GDM1 (cell line): ENCODE results near the gene UBR3.
"Not testable (repeated sequence)": the region's sequence is repeated elsewhere in the genome, so short reads cannot be mapped to it uniquely, and the experiment has no call there.

ENCODE experiments used
- DNase-seq: peaks from one replicate; lab custom pipeline; 2025; lab: John Stamatoyannopoulos, UW

The UBR3 gene

DNA sequence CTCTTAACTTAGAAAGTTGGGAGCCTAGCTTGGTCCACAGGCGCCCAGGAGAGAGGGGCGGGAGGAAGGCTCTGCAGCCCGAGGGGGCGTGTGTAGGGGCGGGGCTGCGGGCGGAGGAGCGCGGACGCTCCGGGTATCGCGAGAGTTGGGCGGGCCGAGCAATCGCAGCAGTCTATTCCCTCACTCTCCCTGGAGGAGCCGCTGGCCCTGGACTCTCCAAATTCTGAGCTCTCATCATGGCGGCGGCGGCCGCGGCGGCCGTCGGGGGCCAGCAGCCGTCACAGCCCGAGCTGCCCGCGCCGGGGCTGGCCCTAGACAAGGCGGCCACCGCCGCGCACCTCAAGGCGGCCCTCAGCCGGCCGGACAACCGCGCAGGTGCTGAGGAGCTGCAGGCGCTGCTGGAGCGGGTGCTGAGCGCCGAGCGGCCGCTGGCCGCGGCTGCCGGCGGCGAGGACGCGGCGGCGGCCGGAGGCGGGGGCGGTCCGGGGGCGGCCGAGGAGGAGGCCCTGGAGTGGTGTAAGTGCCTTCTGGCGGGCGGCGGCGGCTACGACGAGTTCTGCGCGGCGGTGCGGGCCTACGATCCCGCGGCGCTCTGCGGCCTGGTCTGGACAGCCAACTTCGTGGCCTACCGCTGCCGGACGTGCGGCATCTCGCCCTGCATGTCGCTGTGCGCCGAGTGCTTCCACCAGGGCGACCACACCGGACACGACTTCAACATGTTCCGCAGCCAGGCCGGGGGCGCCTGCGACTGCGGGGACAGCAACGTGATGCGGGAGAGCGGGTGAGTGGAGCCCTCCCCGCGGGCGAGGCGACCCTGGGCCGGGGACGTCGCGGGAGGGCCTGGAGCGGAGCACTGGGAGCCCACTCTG, at the start of gene UBR3:
TSS of gene UBR3 (plus strand) at position 183 of the 869 bp plus-strand sequence. CDS start at position 237, 54 bp downstream.
- peak; percentile 84 for DNase-seq

DNA sequence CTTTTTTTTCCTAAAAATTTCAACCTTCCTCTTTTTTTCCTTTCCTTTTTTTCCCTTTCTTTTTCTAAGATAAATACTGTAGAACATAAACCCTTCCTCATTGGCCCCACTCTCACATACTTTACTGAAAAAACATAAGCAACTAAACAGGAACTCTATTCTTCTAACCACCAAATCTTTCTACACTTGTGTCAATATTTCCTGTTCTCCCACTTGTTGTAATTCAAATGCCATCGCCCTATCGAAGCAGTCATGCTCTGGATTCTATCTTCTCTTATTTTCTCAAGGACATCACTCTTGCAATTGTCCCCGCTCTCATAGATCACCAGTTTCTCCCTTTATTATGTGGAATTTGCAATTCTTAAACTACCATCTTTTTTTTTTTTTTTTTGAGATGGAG, 48.8 kb upstream of the UBR3 start:
- DNase-seq, result no peak

GRCh38 chr2:169781249-169782013, 45.8 kb upstream of the UBR3 start:
- DNase-seq, result no peak

DNA sequence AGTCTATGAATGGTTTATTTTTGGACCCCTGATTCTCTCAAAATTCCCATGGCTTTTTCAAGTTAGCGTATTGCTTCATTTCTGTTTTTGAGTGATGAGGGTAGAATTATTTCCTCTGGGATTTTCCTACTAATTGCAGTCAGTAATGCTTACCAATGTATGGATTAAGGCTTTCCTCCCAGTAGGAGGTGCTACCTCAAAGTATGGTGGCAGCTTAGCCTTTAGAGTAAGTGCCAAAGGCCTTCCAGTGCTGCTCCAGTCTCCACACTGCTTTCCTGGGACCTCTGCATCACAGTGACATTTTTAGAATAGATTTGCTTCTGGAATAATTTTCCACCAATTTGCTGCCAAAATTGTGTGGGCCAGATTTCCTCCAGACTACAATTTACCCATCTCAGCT, 44.7 kb upstream of the UBR3 start:
- no peak for DNase-seq

GRCh38 chr2:169790581-169790980, 36.7 kb upstream of the UBR3 start:
- no peak for DNase-seq

DNA sequence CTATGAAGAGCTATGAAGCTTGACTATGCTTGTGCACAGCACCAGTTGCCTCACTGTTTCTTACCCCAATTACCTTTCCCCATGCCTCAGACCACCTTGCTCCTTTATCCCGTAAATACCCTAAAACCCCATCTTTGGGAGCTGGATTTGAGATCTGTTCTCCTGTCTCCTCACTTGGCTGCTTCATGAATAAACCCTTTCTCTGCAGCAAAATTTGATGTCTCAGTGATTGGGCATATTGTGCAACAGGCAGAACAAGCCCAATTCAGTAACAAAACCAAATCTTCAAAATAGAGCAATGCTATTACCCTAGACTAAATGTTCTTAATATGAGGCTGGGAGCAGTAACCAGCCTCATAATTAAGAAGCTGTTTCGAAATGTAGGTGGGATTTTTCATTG, 32.1 kb upstream of the UBR3 start:
- DNase-seq, result no peak

DNA sequence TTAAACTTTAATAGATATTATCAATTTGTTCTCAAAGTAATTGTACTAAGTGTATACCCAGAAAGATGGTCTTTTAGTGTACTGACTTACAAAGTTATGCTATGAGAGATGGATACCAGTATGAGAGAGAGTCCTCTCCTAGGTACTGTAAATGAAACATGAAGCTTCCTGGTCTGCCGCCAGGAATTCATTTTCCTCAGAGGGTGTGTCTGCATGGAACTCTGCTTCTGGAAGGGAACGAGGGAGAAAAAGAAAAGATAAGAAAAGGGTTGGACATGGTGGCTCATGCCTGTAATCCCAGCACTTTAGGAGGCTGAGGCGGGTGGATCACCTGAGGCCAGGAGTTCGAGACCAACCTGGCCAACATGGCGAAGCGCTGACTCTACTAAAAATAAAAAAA, 30.8 kb upstream of the UBR3 start:
- no peak for DNase-seq

GRCh38 chr2:169797601-169798000, 29.7 kb upstream of the UBR3 start:
- no peak for DNase-seq

GRCh38 chr2:169798397-169798717, 28.9 kb upstream of the UBR3 start:
- no peak for DNase-seq

- DNase-seq, result peak; percentile 86
Measured at GRCh38 chr2:169798718-169799592, 28.3 kb upstream of the UBR3 start, which contains the start of gene SSB. SSB (plus strand) TSS chr2:169798871; CDS start chr2:169800961, 2,090 bp downstream.

DNA sequence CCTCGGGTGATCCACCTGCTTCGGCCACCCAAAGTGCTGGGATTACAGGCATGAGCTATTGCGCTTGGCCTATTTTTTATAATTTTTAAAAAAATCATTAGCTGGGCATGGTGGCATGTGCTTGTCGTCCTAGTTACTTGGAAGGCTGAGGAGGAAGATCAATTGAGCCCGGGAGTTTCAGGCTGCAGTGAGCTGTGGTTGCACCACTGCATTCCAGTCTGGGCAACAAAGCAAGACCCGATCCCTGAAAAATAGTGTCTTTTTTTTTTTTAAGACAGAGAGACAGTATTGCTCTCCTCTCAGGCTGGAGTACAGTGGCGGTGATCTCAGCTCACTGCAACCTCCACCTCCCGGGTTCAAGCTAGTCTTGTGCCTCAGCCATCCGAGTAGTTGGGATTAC, 23.8 kb upstream of the UBR3 start:
- DNase-seq, result no peak

GRCh38 chr2:169806586-169806985, 20.7 kb upstream of the UBR3 start:
- no peak for DNase-seq

DNA sequence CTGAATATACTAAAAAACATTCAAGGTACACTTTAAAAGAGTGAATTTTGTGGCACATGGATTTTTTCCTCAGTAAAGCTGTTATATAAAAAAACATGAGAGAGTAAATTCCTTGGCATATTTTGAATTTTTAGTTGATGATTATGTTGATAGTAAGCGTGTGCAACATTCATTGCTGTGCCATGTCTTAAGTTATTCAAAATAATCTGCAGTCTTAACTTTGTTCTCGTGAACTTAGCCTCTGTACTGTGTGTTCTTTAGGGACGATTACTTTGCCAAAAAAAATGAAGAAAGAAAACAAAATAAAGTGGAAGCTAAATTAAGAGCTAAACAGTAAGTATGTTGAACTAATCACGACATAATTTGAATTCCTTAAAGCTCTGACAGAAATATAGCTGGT, 19.0 kb upstream of the UBR3 start:
- DNase-seq, result no peak

DNA sequence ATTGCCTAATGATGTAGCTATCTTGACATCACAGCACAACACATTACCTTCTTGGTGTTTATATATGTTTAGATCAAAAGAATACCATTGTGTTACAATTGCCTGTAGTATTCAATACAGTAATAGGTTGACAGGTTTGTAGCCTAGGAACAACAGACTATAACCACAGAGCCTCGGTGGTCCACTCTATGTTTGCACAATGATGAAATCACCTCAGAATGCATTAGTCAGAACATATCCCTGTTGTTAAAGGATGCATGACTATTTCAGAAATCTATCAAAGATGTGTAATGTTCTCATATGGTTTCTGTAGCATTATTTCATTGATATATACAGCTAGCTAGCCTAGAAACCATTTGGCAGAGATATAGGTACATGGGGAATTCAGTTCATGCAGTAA, 11.4 kb upstream of the UBR3 start:
- no peak for DNase-seq

- not testable (repeated sequence) for DNase-seq
Measured at GRCh38 chr2:169816961-169817360, 10.3 kb upstream of the UBR3 start.

DNA sequence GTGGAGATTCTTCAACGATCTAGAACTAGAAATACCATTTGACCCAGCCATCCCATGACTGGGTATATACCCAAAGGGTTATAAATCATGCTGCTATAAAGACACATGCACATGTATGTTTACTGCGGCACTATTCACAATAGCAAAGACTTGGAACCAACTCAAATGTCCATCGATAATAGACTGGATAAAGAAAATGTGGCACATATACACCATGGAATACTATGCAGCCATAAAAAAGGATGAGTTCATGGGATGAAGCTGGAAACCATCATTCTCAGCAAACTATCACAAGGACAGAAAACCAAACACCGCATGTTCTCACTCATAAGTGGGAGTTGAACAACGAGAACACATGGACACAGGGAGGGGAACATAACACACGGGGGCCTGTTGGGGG, 9.9 kb upstream of the UBR3 start:
- DNase-seq, result not testable (repeated sequence)

DNA sequence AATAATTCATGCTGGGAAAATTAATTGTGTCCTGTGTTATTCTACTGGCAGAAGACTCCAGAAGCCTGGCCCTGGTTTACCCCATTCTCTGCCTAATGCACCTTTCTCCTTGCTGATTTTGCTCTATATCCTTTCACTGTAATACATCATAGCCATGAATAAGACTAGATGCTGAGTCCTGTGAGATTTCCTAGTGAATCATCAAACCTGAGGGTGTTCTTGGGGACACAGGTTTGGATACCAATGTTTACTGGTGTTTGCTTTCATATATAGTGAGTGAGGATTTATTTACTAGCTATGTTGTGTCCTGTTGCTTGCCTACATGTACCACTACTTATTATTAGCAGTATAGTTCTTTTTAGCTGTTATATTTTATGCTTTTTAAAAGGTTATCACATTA, 9.0 kb upstream of the UBR3 start:
- no peak for DNase-seq

GRCh38 chr2:169819106-169819505, 8.1 kb upstream of the UBR3 start:
- DNase-seq, result no peak

- DNase-seq, result not testable (repeated sequence)
Measured at GRCh38 chr2:169820101-169820500, 7.2 kb upstream of the UBR3 start.

GRCh38 chr2:169822036-169822435, 5.2 kb upstream of the UBR3 start:
- DNase-seq, result no peak

GRCh38 chr2:169822785-169823392, 4.4 kb upstream of the UBR3 start:
- DNase-seq, result no peak

GRCh38 chr2:169823996-169824372, 3.3 kb upstream of the UBR3 start:
- DNase-seq, result no peak
